ENCODE measurements around the gene STXBP1.

GRCh38 chr9:127692071-127692470 lies 80.0 kb downstream of the STXBP1 start:
- TF ChIP-seq KAT8 (CRISPR knock-in tag; IDR thresholded peaks at IDR 0.05) (no peak), HMGXB3 (CRISPR knock-in tag; IDR thresholded peaks at IDR 0.05; ENCODE audit: borderline replicate concordance) (no peak), CHD2 (IDR thresholded peaks at IDR 0.05; ENCODE audit: low read depth, low read length) (no peak), RFX5 (IDR thresholded peaks at IDR 0.05; ENCODE audit: low read depth, low read length) (no peak), NR2C2 (CRISPR knock-in tag; IDR thresholded peaks at IDR 0.05; ENCODE audit: borderline replicate concordance) (no peak), EZH2 (conservative IDR thresholded peaks at IDR 0.05; ENCODE audit: low read depth, low read length) (no peak), HMG20B (CRISPR knock-in tag; conservative IDR thresholded peaks at IDR 0.05) (no peak), MZF1 (CRISPR knock-in tag; IDR thresholded peaks at IDR 0.05; ENCODE audit: borderline replicate concordance) (no peak), EED (CRISPR knock-in tag; IDR thresholded peaks at IDR 0.05) (no peak)
- TF ChIP-seq, protein P1, sequence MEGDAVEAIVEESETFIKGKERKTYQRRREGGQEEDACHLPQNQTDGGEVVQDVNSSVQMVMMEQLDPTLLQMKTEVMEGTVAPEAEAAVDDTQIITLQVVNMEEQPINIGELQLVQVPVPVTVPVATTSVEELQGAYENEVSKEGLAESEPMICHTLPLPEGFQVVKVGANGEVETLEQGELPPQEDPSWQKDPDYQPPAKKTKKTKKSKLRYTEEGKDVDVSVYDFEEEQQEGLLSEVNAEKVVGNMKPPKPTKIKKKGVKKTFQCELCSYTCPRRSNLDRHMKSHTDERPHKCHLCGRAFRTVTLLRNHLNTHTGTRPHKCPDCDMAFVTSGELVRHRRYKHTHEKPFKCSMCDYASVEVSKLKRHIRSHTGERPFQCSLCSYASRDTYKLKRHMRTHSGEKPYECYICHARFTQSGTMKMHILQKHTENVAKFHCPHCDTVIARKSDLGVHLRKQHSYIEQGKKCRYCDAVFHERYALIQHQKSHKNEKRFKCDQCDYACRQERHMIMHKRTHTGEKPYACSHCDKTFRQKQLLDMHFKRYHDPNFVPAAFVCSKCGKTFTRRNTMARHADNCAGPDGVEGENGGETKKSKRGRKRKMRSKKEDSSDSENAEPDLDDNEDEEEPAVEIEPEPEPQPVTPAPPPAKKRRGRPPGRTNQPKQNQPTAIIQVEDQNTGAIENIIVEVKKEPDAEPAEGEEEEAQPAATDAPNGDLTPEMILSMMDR (CRISPR knock-in tag; IDR thresholded peaks at IDR 0.05): no peak
- TF ChIP-seq, protein P2, sequence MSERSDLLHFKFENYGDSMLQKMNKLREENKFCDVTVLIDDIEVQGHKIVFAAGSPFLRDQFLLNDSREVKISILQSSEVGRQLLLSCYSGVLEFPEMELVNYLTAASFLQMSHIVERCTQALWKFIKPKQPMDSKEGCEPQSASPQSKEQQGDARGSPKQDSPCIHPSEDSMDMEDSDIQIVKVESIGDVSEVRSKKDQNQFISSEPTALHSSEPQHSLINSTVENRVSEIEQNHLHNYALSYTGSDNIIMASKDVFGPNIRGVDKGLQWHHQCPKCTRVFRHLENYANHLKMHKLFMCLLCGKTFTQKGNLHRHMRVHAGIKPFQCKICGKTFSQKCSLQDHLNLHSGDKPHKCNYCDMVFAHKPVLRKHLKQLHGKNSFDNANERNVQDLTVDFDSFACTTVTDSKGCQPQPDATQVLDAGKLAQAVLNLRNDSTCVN (CRISPR knock-in tag; IDR thresholded peaks at IDR 0.05; ENCODE audit: borderline replicate concordance): no peak

Data from HepG2 (cell line).